Pancreas (tissue), 10 donors: ENCODE measurements around the gene TMEM97. TPM values are rescaled to one million over a fixed set of nuclear protein-coding genes. Genes with fewer than 3 reads are reported as not detected.

Experiments
- ATAC-seq, 4 donors: fragments of 200-7000 bp; cut with Tn5 transposase; one replicate each; pipeline versions ENCODE4 v1.8.0 to v1.9.1; 2020; ENCODE audit warnings: mild to moderate bottlenecking in 4 of 4, moderate library complexity in 4 of 4
- DNase-seq, 6 donors: peaks; one replicate each; pipeline ENCODE4 v3.0.0-alpha.2; 2020
- FAIRE-seq: peaks from 2 replicates; lab custom pipeline; 2012; peaks lifted over from hg19 to GRCh38; lab: Jason Lieb, UNC
- H3K27ac ChIP-seq, 4 donors: fragments of 200-600 bp; sonication (generic); 1 replicate in 3 of 4; 2 replicates in 1 of 4; pipeline versions ENCODE4 v1.5.0 to v1.8.0; 2020
- H3K27me3 ChIP-seq, 4 donors: fragments of 200-600 bp; one replicate each; pipeline ENCODE4 v1.8.0; 2021
- H3K36me3 ChIP-seq, 3 donors: fragments of 200-600 bp; sonication (generic) in 1 of 3; one replicate each; pipeline versions ENCODE4 v1.5.0 to v1.8.0; 2020 to 2021
- H3K4me1 ChIP-seq, 3 donors: fragments of 200-600 bp; one replicate each; pipeline ENCODE4 v1.8.0; 2021
- H3K4me3 ChIP-seq, 4 donors: fragments of 200-600 bp; sonication (generic) in 2 of 4; one replicate each; pipeline versions ENCODE4 v1.5.0 to v1.8.0; 2020 to 2021
- H3K9me3 ChIP-seq, 4 donors: fragments of 200-600 bp; one replicate each; pipeline ENCODE4 v1.8.0; 2021
- CTCF ChIP-seq, 4 donors: fragments of 200-600 bp; sonication (generic) in 3 of 4; IDR thresholded peaks; one replicate each; pipeline versions ENCODE4 v1.5.0 to v1.8.0; 2021; ENCODE audit warnings: antibody characterized with exemption in 4 of 4
- WGBS, 2 donors: extraction: QIAGEN DNeasy Blood & Tissue Kit; methylation state at CpG; one replicate each; pipeline ENCODE4 v1.1.7; 2013; 5-methylcytosine and 5-hydroxymethylcytosine counted together
- intact Hi-C, 3 donors: fragments of 100-400 bp; cut with DNase I; formaldehyde crosslinking; loops; one replicate each; pipeline versions ENCODE4 v1.11.1 to v1.14.2; 2022
- polyA plus RNA-seq, 2 donors: library from polyadenylated mRNA; stranded (reverse); fragments of 200-250 nt; gene quantifications; one replicate each; pipeline ENCODE4 v1.2.3, GENCODE V29; 2013
- total RNA-seq, 6 donors: library from RNA; stranded (reverse); fragmentation: NEBNext Ultra II Directional in 4 of 6; extraction: Animal tissue kit (Norgen Biotek cat#: 25700) in 4 of 6; gene quantifications; one replicate each; pipeline versions ENCODE4 v1.2.1 to v1.2.4, GENCODE V29; 2021 to 2023
- donor health status: healthy with polysubstance abuse.
- donor health status: DM: no; HTN: no; CAD: no; lungs with moderate emphysema.
- donor health status: DM: no; HTN: no; CAD: no.
- donor health status: control.
- donor health status: control.
- donor health status: Bipolar disorder and iron deficiency.
- donor health status: DM: yes; HTN: yes; CAD: no.
- donor health status: DM: no; HTN: no; CAD: no.
- donor health status: DM: no; HTN: no; CAD: no.
- donor health status: DM: yes; HTN: yes; CAD: no.

TMEM97 gene
- total and polyA plus RNA-seq, 8 donors: 13.1 to 129 (median 102) TPM

GRCh38 chr17:28274591-28275265 is 44.3 kb upstream of the TMEM97 start:
- FAIRE-seq (no peak), ATAC-seq (no peak), DNase-seq (no peak)
- H3K9me3 ChIP-seq: no peaks in the 10 kb centered on the region
- 85 to 93% methylated on average over 9 of the region's 9 CpGs for WGBS, 2 donors
- H3K4me1 ChIP-seq: no peaks in the 10 kb centered on the region
- TF ChIP-seq CTCF (IDR thresholded peaks at IDR 0.05): no peak
- no peaks in the 10 kb centered on the region for H3K27me3 ChIP-seq
- no peak overlapping the region for H3K4me3 ChIP-seq
- no peaks in the 10 kb centered on the region for H3K36me3 ChIP-seq
- intact Hi-C loops: no loop called here
- H3K27ac ChIP-seq: no peak overlapping the region

- H3K36me3 ChIP-seq: no peaks in the 10 kb centered on the region
- no peaks in the 10 kb centered on the region for H3K27me3 ChIP-seq
- no peak for FAIRE-seq
- H3K9me3 ChIP-seq: no peaks in the 10 kb centered on the region
- no peak overlapping the region for H3K4me3 ChIP-seq
- TF ChIP-seq CTCF (IDR thresholded peaks at IDR 0.05): no peak
- H3K27ac ChIP-seq: no peak overlapping the region
- WGBS, 2 donors: 57 to 63% methylated on average over 6 of the region's 6 CpGs
- intact Hi-C loops: no loop called here
- no peaks in the 10 kb centered on the region for H3K4me1 ChIP-seq
- no peak for ATAC-seq
- peak in 1 of 6 donors; percentile 45 for DNase-seq
Measured at GRCh38 chr17:28276011-28276410, 43.0 kb upstream of the TMEM97 start.

- Histone ChIP-seq H3K4me3 (no peak overlapping the region), H3K36me3 (no peaks in the 10 kb centered on the region), H3K4me1 (no peaks in the 10 kb centered on the region), H3K27ac (no peak overlapping the region), H3K9me3 (no peaks in the 10 kb centered on the region), H3K27me3 (no peaks in the 10 kb centered on the region)
- intact Hi-C loops: no loop called here
- ATAC-seq: no peak
- WGBS, 2 donors: 80% methylated on average over 6 of the region's 6 CpGs
- FAIRE-seq: no peak
- TF ChIP-seq CTCF (IDR thresholded peaks at IDR 0.05): no peak
- DNase-seq: no peak
Measured at GRCh38 chr17:28279411-28279810, 39.6 kb upstream of the TMEM97 start.

- H3K4me1 ChIP-seq: no peaks in the 10 kb centered on the region
Measured at GRCh38 chr17:28280826-28281225, 38.2 kb upstream of the TMEM97 start.

More at GRCh38 chr17:28280826-28281225, 38.2 kb upstream of the TMEM97 start:
- 90 to 93% methylated on average over 3 of the region's 3 CpGs for WGBS, 2 donors
- Histone ChIP-seq H3K27me3 (no peaks in the 10 kb centered on the region), H3K4me3 (no peak overlapping the region), H3K9me3 (no peaks in the 10 kb centered on the region), H3K36me3 (no peaks in the 10 kb centered on the region), H3K27ac (no peak overlapping the region)
- FAIRE-seq: no peak
- no peak for TF ChIP-seq CTCF (IDR thresholded peaks at IDR 0.05)
- DNase-seq: no peak
- ATAC-seq: no peak
- intact Hi-C loops: no loop called here
